H9 (cell line): ENCODE data around the gene PSTK. TPM values are rescaled to one million over a fixed set of nuclear protein-coding genes. Genes with fewer than 3 reads are reported as not detected.

Experiments
- DNase-seq: peaks from one replicate; pipeline ENCODE4 v3.0.0-alpha.2; 2017
- H2AFZ ChIP-seq: one replicate; pipeline ENCODE4 v1.6.1; 2013; ENCODE audit warnings: mild to moderate bottlenecking, low read length, control low read depth, moderate library complexity
- H2AK5ac ChIP-seq: 2 replicates; pipeline ENCODE4 v1.6.1; 2013; ENCODE audit warnings: low read length, control low read depth, mixed read lengths; ENCODE audit not compliant: insufficient read length
- H2BK120ac ChIP-seq: one replicate; pipeline ENCODE4 v1.6.1; 2013; ENCODE audit warnings: low read depth, mild to moderate bottlenecking, low read length, control low read depth, inconsistent platforms; ENCODE audit not compliant: poor library complexity, severe bottlenecking
- H2BK12ac ChIP-seq: 2 replicates; pipeline ENCODE4 v1.6.1; 2013; ENCODE audit warnings: low read length, control low read depth, mixed read lengths, low read depth; ENCODE audit not compliant: insufficient read length
- H2BK15ac ChIP-seq: 2 replicates; pipeline ENCODE4 v1.6.1; 2013; ENCODE audit warnings: low read depth, low read length, control low read depth
- H2BK20ac ChIP-seq: one replicate; pipeline ENCODE4 v1.6.1; 2013; ENCODE audit warnings: low read depth, mild to moderate bottlenecking, low read length, control low read depth, inconsistent platforms; ENCODE audit not compliant: poor library complexity, severe bottlenecking
- H2BK5ac ChIP-seq: 2 replicates; pipeline ENCODE4 v1.6.1; 2013; ENCODE audit warnings: low read length, control low read depth, mixed read lengths; ENCODE audit not compliant: insufficient read length
- H3K14ac ChIP-seq: 2 replicates; pipeline ENCODE4 v1.6.1; 2013; ENCODE audit warnings: low read length, control low read depth; ENCODE audit not compliant: insufficient read depth
- H3K18ac ChIP-seq: 2 replicates; pipeline ENCODE4 v1.6.1; 2013; ENCODE audit warnings: low read depth, mild to moderate bottlenecking, mixed read lengths, low read length, control low read depth; ENCODE audit not compliant: insufficient read length
- H3K23ac ChIP-seq: 2 replicates; pipeline ENCODE4 v1.6.1; 2013; ENCODE audit warnings: low read length, control low read depth, mixed read lengths, low read depth; ENCODE audit not compliant: insufficient read length
- H3K23me2 ChIP-seq: 2 replicates; pipeline ENCODE4 v1.6.1; 2013; ENCODE audit warnings: low read depth, mild to moderate bottlenecking, mixed read lengths, low read length, control low read depth; ENCODE audit not compliant: insufficient read length, poor library complexity, severe bottlenecking
- H3K27ac ChIP-seq: 2 replicates; pipeline ENCODE4 v1.5.1; 2013; ENCODE audit warnings: low read length, control low read depth, mixed read lengths, low read depth; ENCODE audit not compliant: insufficient read length
- H3K27me3 ChIP-seq: 2 replicates; pipeline ENCODE4 v1.6.1; 2013; ENCODE audit warnings: low read length, control low read depth, inconsistent platforms; ENCODE audit not compliant: insufficient read depth
- H3K4ac ChIP-seq: 2 replicates; pipeline ENCODE4 v1.6.1; 2013; ENCODE audit warnings: low read depth, mild to moderate bottlenecking, control low read depth, inconsistent platforms, low read length, moderate library complexity
- H3K4me1 ChIP-seq: 2 replicates; pipeline ENCODE4 v1.6.1; 2013; ENCODE audit warnings: low read length, control low read depth, inconsistent platforms; ENCODE audit not compliant: insufficient read depth
- H3K4me2 ChIP-seq: 2 replicates; pipeline ENCODE4 v1.6.1; 2013; ENCODE audit warnings: low read length, control low read depth, mixed read lengths; ENCODE audit not compliant: insufficient read length, insufficient read depth
- H3K56ac ChIP-seq: 2 replicates; pipeline ENCODE4 v1.6.1; 2013; ENCODE audit warnings: low read depth, mild to moderate bottlenecking, mixed read lengths, low read length, control low read depth; ENCODE audit not compliant: insufficient read length
- H3K79me1 ChIP-seq: 2 replicates; pipeline ENCODE4 v1.6.1; 2013; ENCODE audit warnings: low read depth, mild to moderate bottlenecking, moderate library complexity, low read length, control low read depth, inconsistent platforms; ENCODE audit not compliant: insufficient read depth, poor library complexity, severe bottlenecking
- H3K79me2 ChIP-seq: 2 replicates; pipeline ENCODE4 v1.6.1; 2013; ENCODE audit warnings: low read length, control low read depth, inconsistent platforms; ENCODE audit not compliant: insufficient read depth
- H3K9ac ChIP-seq: 2 replicates; pipeline ENCODE4 v1.6.1; 2013; ENCODE audit warnings: low read length, control low read depth, mixed read lengths; ENCODE audit not compliant: insufficient read length; ENCODE audit errors: extremely low read depth
- H3K9me3 ChIP-seq: one replicate; pipeline ENCODE4 v1.6.1; 2013; ENCODE audit warnings: low read depth, low read length, inconsistent platforms; ENCODE audit not compliant: control insufficient read depth
- H3T11ph ChIP-seq: one replicate; pipeline ENCODE4 v1.6.1; 2013; ENCODE audit warnings: mild to moderate bottlenecking, low read length, control low read depth, inconsistent platforms
- H4K20me1 ChIP-seq: one replicate; pipeline ENCODE4 v1.6.1; 2013; ENCODE audit not compliant: control insufficient read depth, insufficient read length, insufficient read depth
- H4K5ac ChIP-seq: 2 replicates; pipeline ENCODE4 v1.6.1; 2013; ENCODE audit warnings: low read depth, mild to moderate bottlenecking, mixed read lengths, low read length, control low read depth; ENCODE audit not compliant: insufficient read length
- H4K8ac ChIP-seq: replicated peaks from 2 replicates; pipeline ENCODE4 v1.6.1; 2013; ENCODE audit warnings: low read length, control low read depth, mixed read lengths, low read depth; ENCODE audit not compliant: insufficient read length
- H4K91ac ChIP-seq: 2 replicates; pipeline ENCODE4 v1.6.1; 2013; ENCODE audit warnings: low read depth, mild to moderate bottlenecking, moderate library complexity, mixed read lengths, low read length, control low read depth; ENCODE audit not compliant: insufficient read length
- H3K27ac Mint-ChIP-seq, 3 experiments: 2 replicates in 2 of 3; 3 replicates in 1 of 3; pipeline ENCODE4 v1.8.0; 2020 to 2021; ENCODE audit warnings: mixed read lengths in 3 of 3, mild to moderate bottlenecking in 1 of 3, moderate library complexity in 1 of 3
- H3K27me3 Mint-ChIP-seq: 2 replicates; pipeline ENCODE4 v1.8.0; 2021; ENCODE audit warnings: low read depth, mild to moderate bottlenecking, moderate library complexity, mixed read lengths
- H3K36me3 Mint-ChIP-seq, 3 experiments: 2 replicates in 2 of 3; 3 replicates in 1 of 3; pipeline ENCODE4 v1.8.0; 2020 to 2021; ENCODE audit warnings: low read depth in 3 of 3, mixed read lengths in 3 of 3; ENCODE audit not compliant: insufficient read depth in 1 of 3
- H3K4me1 Mint-ChIP-seq, 2 experiments: 2 replicates each; pipeline ENCODE4 v1.8.0; 2020; ENCODE audit warnings: mixed read lengths in 2 of 2
- H3K4me3 Mint-ChIP-seq, 2 experiments: 2 replicates in 1 of 2; 3 replicates in 1 of 2; pipeline ENCODE4 v1.8.0; 2020 to 2021; ENCODE audit warnings: mild to moderate bottlenecking in 2 of 2, mixed read lengths in 2 of 2, moderate library complexity in 1 of 2
- H3K9me3 Mint-ChIP-seq, 2 experiments: 2 replicates in 1 of 2; 3 replicates in 1 of 2; pipeline ENCODE4 v1.8.0; 2020; ENCODE audit warnings: mild to moderate bottlenecking in 2 of 2, mixed read lengths in 2 of 2, moderate library complexity in 1 of 2
- WGBS: extraction: QIAGEN DNeasy Blood & Tissue Kit; methylation state at CpG from one replicate; pipeline ENCODE4 v1.1.7; 2013; ENCODE audit warnings: missing lambda C conversion rate, low lambda C conversion rate, mixed read lengths; ENCODE audit not compliant: insufficient read length; ENCODE audit errors: extremely low coverage; 5-methylcytosine and 5-hydroxymethylcytosine counted together
- total RNA-seq: library from RNA; stranded (reverse); gene quantifications from 2 replicates; pipeline ENCODE4 v1.2.1, GENCODE V29; 2021
- TF ChIP-seq, protein P1 (sequence below): fragments of 200-600 bp; sonication (generic); conservative IDR thresholded peaks from 3 replicates; pipeline ENCODE4 v1.8.0; 2021; ENCODE audit warnings: antibody characterized with exemption, mild to moderate bottlenecking

Gene PSTK
- total RNA-seq, 1 experiment from 2014 or later: 8.0 TPM

DNA sequence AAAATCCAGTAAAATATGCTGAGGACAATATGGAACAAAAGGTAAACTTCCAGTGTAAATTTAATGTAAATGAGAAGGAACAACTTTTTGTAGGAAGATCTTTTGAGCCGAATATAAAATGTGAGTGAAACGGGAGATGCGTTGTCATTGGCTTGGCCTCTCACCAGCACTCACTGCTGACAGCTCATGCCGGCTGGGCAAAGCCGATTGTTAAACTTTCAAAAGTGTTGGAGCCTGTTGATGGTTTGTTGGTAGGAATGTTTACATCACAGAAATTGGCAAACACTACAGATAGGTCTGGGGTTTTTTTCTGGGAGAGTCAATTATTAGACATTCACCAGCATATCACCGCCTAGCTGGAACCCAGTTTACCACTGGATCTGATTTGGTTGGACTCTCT is 6.1 kb downstream of the PSTK start:
- 100% methylated on average over 2 of the region's 6 CpGs for WGBS
- Histone ChIP-seq H4K8ac (no peak overlapping the region), H3K14ac (no peak overlapping the region), H3K23me2 (no peaks in the 10 kb centered on the region), H3K9ac (no peak overlapping the region), H4K91ac (no peak overlapping the region), H3K27ac (no peak overlapping the region), H3K56ac (no peak overlapping the region), H4K5ac (no peak overlapping the region), H2BK5ac (no peak overlapping the region), H3T11ph (no peak overlapping the region), H3K23ac (no peak overlapping the region), H3K18ac (no peak overlapping the region), H4K20me1 (no peaks in the 10 kb centered on the region), H2AK5ac (no peak overlapping the region), H2BK15ac (no peak overlapping the region), H2BK20ac (no peak overlapping the region), H2AFZ (no peak overlapping the region), H3K4me2 (no peak overlapping the region), H3K27me3 (no peaks in the 10 kb centered on the region), H3K4me1 (no peaks in the 10 kb centered on the region), H2BK12ac (no peak overlapping the region), H3K79me1 (no peaks in the 10 kb centered on the region), H3K4ac (no peak overlapping the region), H3K79me2 (no peaks in the 10 kb centered on the region), H3K9me3 (no peaks in the 10 kb centered on the region), H2BK120ac (no peak overlapping the region)
- Mint-ChIP-seq H3K9me3 (no peaks in the 10 kb centered on the region), H3K4me1 (peaks cover 0 to 5% of the 10 kb centered on the region in 2 experiments; a peak in 2 of 4 replicates), H3K27me3 (no peaks in the 10 kb centered on the region), H3K4me3 (no peak overlapping the region), H3K27ac (no peak overlapping the region), H3K36me3 (peaks cover 0 to 17% (median 17%) of the 10 kb centered on the region in 3 experiments; a peak in 4 of 7 replicates)
- TF ChIP-seq, protein P1, sequence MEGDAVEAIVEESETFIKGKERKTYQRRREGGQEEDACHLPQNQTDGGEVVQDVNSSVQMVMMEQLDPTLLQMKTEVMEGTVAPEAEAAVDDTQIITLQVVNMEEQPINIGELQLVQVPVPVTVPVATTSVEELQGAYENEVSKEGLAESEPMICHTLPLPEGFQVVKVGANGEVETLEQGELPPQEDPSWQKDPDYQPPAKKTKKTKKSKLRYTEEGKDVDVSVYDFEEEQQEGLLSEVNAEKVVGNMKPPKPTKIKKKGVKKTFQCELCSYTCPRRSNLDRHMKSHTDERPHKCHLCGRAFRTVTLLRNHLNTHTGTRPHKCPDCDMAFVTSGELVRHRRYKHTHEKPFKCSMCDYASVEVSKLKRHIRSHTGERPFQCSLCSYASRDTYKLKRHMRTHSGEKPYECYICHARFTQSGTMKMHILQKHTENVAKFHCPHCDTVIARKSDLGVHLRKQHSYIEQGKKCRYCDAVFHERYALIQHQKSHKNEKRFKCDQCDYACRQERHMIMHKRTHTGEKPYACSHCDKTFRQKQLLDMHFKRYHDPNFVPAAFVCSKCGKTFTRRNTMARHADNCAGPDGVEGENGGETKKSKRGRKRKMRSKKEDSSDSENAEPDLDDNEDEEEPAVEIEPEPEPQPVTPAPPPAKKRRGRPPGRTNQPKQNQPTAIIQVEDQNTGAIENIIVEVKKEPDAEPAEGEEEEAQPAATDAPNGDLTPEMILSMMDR: no peak
- DNase-seq: no peak
